HL-60 (cell line): Measurements from ENCODE around the gene NGF.

Source experiments
- DNase-seq, 2 experiments: peaks; one replicate each; pipeline ENCODE4 v3.0.0-alpha.2; 2010 to 2020; ENCODE audit warnings: low read depth in 1 of 2, low spot score in 1 of 2
- H3K27ac ChIP-seq: fragments of 250-450 bp; sonication (Bioruptor Pico); replicated peaks from 2 replicates; pipeline ENCODE4 v1.5.1; 2020; ENCODE audit warnings: mild to moderate bottlenecking, moderate library complexity
- H3K27me3 ChIP-seq: fragments of 250-450 bp; sonication (Bioruptor Pico); 2 replicates; pipeline ENCODE4 v1.5.1; 2021; ENCODE audit warnings: mild to moderate bottlenecking, moderate library complexity; ENCODE audit not compliant: insufficient read depth, poor library complexity, severe bottlenecking
- H3K4me3 ChIP-seq: replicated peaks from 2 replicates; pipeline ENCODE4 v1.5.1; 2011; ENCODE audit warnings: mild to moderate bottlenecking, control low read depth, low read length; ENCODE audit not compliant: insufficient read depth
- GABPA ChIP-seq: IDR thresholded peaks from 2 replicates; pipeline ENCODE4 v1.6.1; 2012; ENCODE audit warnings: low read depth
- POLR2AphosphoS5 ChIP-seq: IDR thresholded peaks from 2 replicates; pipeline ENCODE4 v1.6.1; 2012; ENCODE audit warnings: low read depth
- REST ChIP-seq: IDR thresholded peaks from 2 replicates; pipeline ENCODE4 v1.6.1; 2012; ENCODE audit warnings: low read depth; ENCODE audit not compliant: insufficient replicate concordance
- SPI1 ChIP-seq: IDR thresholded peaks from 2 replicates; pipeline ENCODE4 v1.6.1; 2012; ENCODE audit warnings: low read depth, mild to moderate bottlenecking, borderline replicate concordance
- TF ChIP-seq, protein P1 (sequence below): IDR thresholded peaks from one replicate; pipeline ENCODE4 v1.5.1; 2011; ENCODE audit warnings: low read length, control low read depth, inconsistent platforms; ENCODE audit not compliant: insufficient read depth

Gene NGF

DNA sequence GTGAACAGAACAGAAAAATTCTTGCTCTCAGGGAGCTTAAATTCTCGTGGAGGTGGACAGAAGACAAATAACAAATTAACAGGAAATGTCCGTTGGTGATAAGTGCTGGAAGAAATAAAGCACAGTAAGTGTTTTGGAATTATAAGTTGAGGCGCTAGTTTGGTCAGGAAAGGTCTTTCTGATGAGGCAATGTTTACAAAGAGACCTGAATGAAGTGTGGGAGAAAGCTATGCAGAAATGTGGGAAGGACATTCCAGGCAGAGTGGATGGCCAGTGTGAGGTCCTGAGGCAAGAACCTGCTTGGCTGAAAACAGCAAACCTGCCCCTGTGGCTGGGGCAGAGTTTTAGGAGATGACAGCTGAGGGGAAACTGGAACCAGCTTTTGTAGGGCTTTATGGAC, 23.3 kb downstream of the NGF start:
- H3K27me3 ChIP-seq = peaks cover 3% of the 10 kb centered on the region
- H3K27ac ChIP-seq = no peak overlapping the region
- no peak overlapping the region for H3K4me3 ChIP-seq
- TF ChIP-seq SPI1 = no peak
- TF ChIP-seq, protein P1, sequence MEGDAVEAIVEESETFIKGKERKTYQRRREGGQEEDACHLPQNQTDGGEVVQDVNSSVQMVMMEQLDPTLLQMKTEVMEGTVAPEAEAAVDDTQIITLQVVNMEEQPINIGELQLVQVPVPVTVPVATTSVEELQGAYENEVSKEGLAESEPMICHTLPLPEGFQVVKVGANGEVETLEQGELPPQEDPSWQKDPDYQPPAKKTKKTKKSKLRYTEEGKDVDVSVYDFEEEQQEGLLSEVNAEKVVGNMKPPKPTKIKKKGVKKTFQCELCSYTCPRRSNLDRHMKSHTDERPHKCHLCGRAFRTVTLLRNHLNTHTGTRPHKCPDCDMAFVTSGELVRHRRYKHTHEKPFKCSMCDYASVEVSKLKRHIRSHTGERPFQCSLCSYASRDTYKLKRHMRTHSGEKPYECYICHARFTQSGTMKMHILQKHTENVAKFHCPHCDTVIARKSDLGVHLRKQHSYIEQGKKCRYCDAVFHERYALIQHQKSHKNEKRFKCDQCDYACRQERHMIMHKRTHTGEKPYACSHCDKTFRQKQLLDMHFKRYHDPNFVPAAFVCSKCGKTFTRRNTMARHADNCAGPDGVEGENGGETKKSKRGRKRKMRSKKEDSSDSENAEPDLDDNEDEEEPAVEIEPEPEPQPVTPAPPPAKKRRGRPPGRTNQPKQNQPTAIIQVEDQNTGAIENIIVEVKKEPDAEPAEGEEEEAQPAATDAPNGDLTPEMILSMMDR = no peak
- no peak for TF ChIP-seq GABPA
- no peak for TF ChIP-seq REST
- TF ChIP-seq POLR2AphosphoS5 = no peak
- no peak for DNase-seq

DNA sequence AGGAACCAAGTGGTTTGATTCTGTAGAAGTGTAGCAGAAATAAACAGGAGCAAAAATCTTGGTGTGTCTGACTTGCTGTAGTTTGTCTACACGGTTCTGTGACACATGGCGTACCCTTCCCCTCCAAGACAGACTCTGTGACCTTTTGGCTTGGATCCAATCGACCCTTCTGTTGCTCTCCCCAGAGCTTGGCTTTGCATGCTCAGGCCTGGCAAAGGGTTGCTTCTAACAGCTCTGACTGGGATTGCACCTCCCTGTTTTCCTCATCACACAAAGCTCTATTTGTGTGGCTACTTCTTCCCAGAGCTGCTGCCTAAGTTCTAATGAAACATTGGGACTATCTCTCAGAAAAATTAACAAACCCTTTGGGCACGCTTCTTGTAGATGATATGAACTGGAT, 24.0 kb downstream of the NGF start:
- Histone ChIP-seq H3K4me3 (no peak overlapping the region), H3K27me3 (peaks cover 3% of the 10 kb centered on the region), H3K27ac (no peak overlapping the region)
- DNase-seq = no peak
- no peak for TF ChIP-seq POLR2AphosphoS5
- no peak for TF ChIP-seq SPI1
- no peak for TF ChIP-seq GABPA
- TF ChIP-seq REST = no peak
- TF ChIP-seq, protein P1 = no peak

GRCh38 chr1:115313182-115313581, 24.9 kb downstream of the NGF start:
- no peak for TF ChIP-seq POLR2AphosphoS5
- no peak for TF ChIP-seq GABPA
- no peak for TF ChIP-seq SPI1
- TF ChIP-seq, protein P1 = no peak
- no peak for TF ChIP-seq REST
- Histone ChIP-seq H3K27ac (no peak overlapping the region), H3K27me3 (peaks cover 3% of the 10 kb centered on the region), H3K4me3 (no peak overlapping the region)
- no peak for DNase-seq
